ENCODE data around the gene ADPRHL1. TPM values are rescaled to one million over a fixed set of nuclear protein-coding genes. Genes with fewer than 3 reads are reported as not detected.
"Not testable (repeated sequence)": the region's sequence is repeated elsewhere in the genome, so short reads cannot be mapped to it uniquely, and the experiment has no call there.

The ADPRHL1 gene
- total RNA-seq, 2 experiments from 2014 or later: 0.10 to 0.57 TPM

GRCh38 chr13:113435907-113436306 is 17.4 kb downstream of the ADPRHL1 start:
- H3K27ac Mint-ChIP-seq; H3K27me3 Mint-ChIP-seq (ENCODE audit: low read depth); H3K4me3 Mint-ChIP-seq; H3K4me1 Mint-ChIP-seq (ENCODE audit: low read depth); DNase-seq; CTCF ChIA-PET; intact Hi-C loops (cut with micrococcal nuclease); H3K36me3 Mint-ChIP-seq (ENCODE audit: low read depth); H3K9me3 Mint-ChIP-seq: not testable (repeated sequence)

DNA sequence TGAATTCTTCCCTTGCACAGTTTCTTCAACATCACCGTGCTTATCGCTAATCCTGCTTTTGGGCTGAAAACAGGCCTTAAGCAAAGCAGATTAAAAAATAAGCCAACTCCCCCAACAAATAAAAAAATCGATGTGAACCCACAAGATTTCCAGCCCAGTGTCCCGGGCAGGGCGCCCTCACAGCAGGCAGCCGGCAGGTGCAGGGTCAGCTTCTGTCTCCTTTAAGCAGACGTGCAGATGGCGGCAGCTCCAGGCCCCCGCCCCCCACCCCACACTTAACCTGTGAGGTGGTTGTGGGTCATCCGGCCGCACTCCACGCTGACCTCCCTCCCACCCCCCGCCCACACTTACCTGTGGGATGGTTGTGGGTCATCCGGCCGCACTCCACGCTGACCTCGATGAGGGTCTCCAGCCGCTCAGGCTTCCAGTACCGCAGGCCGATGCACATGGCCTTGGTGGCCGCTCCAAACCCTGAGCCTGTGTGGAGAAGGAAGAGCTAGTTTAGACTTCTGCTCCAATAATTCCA is 19.8 kb downstream of the ADPRHL1 start:
- Mint-ChIP-seq H3K9me3 (no peaks in the 10 kb centered on the region), H3K36me3 (ENCODE audit: low read depth) (no peaks in the 10 kb centered on the region), H3K27me3 (ENCODE audit: low read depth) (no peaks in the 10 kb centered on the region), H3K4me1 (ENCODE audit: low read depth) (no peaks in the 10 kb centered on the region), H3K4me3 (no peak overlapping the region), H3K27ac (no peak overlapping the region)
- no peak for DNase-seq
- CTCF ChIA-PET: no interaction called here
- intact Hi-C loops (cut with micrococcal nuclease): no loop called here

- Mint-ChIP-seq H3K27ac (no peak overlapping the region), H3K27me3 (ENCODE audit: low read depth) (no peaks in the 10 kb centered on the region), H3K4me3 (no peak overlapping the region), H3K36me3 (ENCODE audit: low read depth) (no peaks in the 10 kb centered on the region), H3K9me3 (no peaks in the 10 kb centered on the region), H3K4me1 (ENCODE audit: low read depth) (no peaks in the 10 kb centered on the region)
- no peak for DNase-seq
- CTCF ChIA-PET: no interaction called here
- intact Hi-C loops (cut with micrococcal nuclease): no loop called here
Measured at GRCh38 chr13:113432506-113433270, 20.6 kb downstream of the ADPRHL1 start.

GRCh38 chr13:113431171-113431570 is 22.1 kb downstream of the ADPRHL1 start:
- Mint-ChIP-seq H3K27ac (no peak overlapping the region), H3K27me3 (ENCODE audit: low read depth) (no peaks in the 10 kb centered on the region), H3K9me3 (no peaks in the 10 kb centered on the region), H3K4me3 (no peak overlapping the region), H3K4me1 (ENCODE audit: low read depth) (no peaks in the 10 kb centered on the region), H3K36me3 (ENCODE audit: low read depth) (no peaks in the 10 kb centered on the region)
- intact Hi-C loops (cut with micrococcal nuclease): no loop called here
- DNase-seq: no peak
- CTCF ChIA-PET: no interaction called here

DNA sequence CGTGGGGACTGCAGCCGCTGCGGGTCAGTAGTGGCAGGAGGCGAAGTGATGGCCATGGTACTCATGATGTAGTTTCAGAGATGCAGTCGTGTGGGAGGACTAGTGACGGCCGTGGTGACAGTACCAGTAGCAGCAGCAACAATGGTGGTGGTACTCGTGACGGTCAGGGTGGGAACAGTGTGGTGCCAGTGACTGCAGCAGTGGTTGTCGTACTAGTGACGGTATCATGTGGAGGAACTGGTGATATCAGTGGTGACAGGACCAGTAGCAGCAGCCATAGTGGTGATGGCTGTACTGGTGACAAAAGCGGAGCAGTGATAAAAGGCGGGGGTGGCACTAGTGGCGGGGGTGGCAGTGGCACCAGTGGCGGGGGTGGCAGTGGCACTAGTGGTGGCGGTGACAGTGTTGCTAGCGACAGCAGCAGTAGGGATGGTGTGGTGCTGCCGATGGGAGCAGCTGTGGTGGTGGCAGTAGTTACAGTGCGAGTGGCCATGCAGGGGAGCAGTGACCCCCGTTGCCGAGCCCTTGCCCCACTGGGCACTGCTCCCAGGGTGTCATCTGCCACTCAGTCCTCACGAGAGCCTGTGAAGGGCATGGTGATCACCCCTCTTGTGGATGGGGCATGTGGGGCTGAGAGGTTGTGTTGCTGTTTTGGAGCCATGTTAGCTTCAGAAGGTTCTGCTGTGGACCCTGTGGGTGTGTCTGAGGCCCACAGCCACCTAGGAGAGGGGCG is 22.7 kb downstream of the ADPRHL1 start:
- no peak overlapping the region for H3K4me3 Mint-ChIP-seq
- H3K27ac Mint-ChIP-seq: no peak overlapping the region
- CTCF ChIA-PET: no interaction called here
- no peaks in the 10 kb centered on the region for H3K9me3 Mint-ChIP-seq
- H3K4me1 Mint-ChIP-seq (ENCODE audit: low read depth): no peaks in the 10 kb centered on the region
- no peak for DNase-seq
- intact Hi-C loops (cut with micrococcal nuclease): no loop called here
- H3K27me3 Mint-ChIP-seq (ENCODE audit: low read depth): no peaks in the 10 kb centered on the region
- H3K36me3 Mint-ChIP-seq (ENCODE audit: low read depth): no peaks in the 10 kb centered on the region

DNA sequence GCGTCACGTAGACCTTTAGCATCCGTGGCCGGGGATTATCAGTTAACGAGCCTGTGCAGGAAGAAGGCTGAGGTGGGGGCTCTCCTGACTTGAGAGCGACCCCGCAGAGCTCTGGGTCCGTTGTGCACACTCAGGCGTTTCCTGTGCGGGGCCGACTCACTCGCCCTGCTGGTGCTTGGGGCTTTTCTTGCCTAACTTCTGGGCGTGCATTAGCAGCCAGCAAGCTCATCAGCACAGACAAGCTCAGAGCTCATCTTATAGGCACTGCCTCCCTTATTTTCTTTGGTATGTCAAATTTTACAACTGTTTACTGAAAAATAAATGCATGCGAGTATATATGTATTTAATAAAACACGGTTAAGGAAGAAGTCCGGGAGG is 23.7 kb downstream of the ADPRHL1 start:
- Mint-ChIP-seq H3K4me1 (ENCODE audit: low read depth) (no peaks in the 10 kb centered on the region), H3K27ac (no peak overlapping the region), H3K4me3 (no peak overlapping the region), H3K36me3 (ENCODE audit: low read depth) (no peaks in the 10 kb centered on the region), H3K9me3 (no peaks in the 10 kb centered on the region), H3K27me3 (ENCODE audit: low read depth) (no peaks in the 10 kb centered on the region)
- no peak for DNase-seq
- CTCF ChIA-PET: no interaction called here
- intact Hi-C loops (cut with micrococcal nuclease): no loop called here

DNA sequence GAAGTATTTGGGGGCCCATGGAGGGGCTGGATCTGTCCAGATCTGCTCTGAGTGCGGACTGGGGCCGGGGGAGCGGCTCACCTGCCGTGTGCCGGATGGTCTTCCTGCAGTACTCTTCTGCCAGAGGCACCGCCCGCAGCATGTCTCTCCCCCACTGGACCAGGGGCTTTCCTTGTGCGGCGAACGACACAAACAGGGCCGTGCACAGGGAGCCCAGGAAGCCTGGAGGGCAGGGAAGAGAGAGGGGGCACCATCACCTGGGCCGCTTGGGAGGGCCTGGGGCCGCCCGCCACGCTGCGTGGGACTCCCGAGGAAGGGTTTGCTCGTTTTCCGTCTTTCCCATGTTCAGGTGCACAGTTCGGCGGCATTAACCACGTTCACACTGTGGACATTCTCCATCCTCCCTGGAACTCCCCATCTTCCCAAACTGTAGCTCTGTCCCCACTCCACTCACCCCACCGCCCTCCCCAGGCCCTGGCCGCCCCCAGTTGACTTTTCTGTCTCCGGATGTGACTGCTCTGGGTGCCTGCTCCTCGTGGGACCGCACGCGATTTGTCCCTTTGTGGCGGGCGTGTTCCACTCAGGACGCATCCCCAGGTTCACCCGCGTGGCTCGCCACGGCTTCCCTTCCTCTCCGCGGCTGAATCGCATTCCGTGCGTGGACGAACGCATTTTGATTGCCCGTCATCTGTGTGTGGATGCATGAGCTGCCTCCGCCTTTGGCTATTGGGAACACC is 24.2 kb downstream of the ADPRHL1 start:
- H3K9me3 Mint-ChIP-seq: no peaks in the 10 kb centered on the region
- no peak for DNase-seq
- H3K27ac Mint-ChIP-seq: no peak overlapping the region
- intact Hi-C loops (cut with micrococcal nuclease): no loop called here
- H3K27me3 Mint-ChIP-seq (ENCODE audit: low read depth): no peaks in the 10 kb centered on the region
- CTCF ChIA-PET: no interaction called here
- H3K4me3 Mint-ChIP-seq: no peak overlapping the region
- no peaks in the 10 kb centered on the region for H3K36me3 Mint-ChIP-seq (ENCODE audit: low read depth)
- no peaks in the 10 kb centered on the region for H3K4me1 Mint-ChIP-seq (ENCODE audit: low read depth)

GRCh38 chr13:113428469-113428865 is 24.8 kb downstream of the ADPRHL1 start:
- H3K4me3 Mint-ChIP-seq: no peak overlapping the region
- H3K36me3 Mint-ChIP-seq (ENCODE audit: low read depth): no peaks in the 10 kb centered on the region
- CTCF ChIA-PET: no interaction called here
- no peak for DNase-seq
- intact Hi-C loops (cut with micrococcal nuclease): no loop called here
- no peaks in the 10 kb centered on the region for H3K27me3 Mint-ChIP-seq (ENCODE audit: low read depth)
- H3K27ac Mint-ChIP-seq: no peak overlapping the region
- no peaks in the 10 kb centered on the region for H3K4me1 Mint-ChIP-seq (ENCODE audit: low read depth)
- H3K9me3 Mint-ChIP-seq: no peaks in the 10 kb centered on the region

DNA sequence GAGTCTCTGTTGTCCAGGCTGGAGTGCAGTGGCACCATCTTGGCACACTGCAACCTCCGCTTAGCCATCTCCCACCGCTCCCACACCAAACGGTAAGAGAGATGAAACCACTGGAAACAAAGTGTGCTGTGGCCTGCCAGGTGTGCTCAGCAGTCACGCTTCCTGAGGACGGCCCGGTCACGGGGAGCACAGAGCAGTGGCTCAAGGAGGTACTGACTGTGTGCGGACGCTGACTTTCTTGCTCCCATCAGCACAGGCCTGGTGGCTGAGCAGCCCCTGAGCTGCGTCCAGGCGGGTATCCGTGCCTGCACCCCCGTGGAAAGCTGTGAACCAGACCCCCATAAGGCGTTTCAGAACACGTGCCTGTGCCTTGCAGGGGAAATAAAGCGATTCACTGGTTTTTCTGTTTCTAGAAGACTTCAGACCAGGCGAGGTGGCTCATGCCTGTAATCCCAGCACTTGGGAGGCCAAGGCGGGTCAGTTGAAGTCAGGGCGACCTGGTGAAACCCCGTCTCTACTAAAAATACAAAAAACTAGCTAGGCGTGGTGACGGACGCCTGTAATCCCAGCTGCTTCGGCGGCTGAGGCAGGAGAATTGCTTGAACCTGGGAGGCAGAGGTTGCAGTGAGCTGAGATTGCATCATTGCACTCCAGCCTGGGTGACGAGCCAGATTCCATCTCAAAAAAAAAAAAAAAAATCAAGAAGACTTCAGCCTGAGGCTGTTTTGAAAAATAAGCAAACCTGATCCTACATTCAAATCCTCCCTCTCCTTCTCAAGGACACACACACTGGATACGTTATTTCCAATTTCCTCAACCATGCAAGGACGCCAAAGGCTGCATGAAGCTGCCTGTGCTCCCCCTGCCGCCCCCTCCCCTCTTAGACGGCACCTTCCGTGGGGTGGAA is 25.5 kb downstream of the ADPRHL1 start:
- no peaks in the 10 kb centered on the region for H3K27me3 Mint-ChIP-seq (ENCODE audit: low read depth)
- intact Hi-C loops (cut with micrococcal nuclease): no loop called here
- no peak for DNase-seq
- no peak overlapping the region for H3K27ac Mint-ChIP-seq
- H3K9me3 Mint-ChIP-seq: no peaks in the 10 kb centered on the region
- no peak overlapping the region for H3K4me3 Mint-ChIP-seq
- H3K36me3 Mint-ChIP-seq (ENCODE audit: low read depth): no peaks in the 10 kb centered on the region
- CTCF ChIA-PET: no interaction called here
- H3K4me1 Mint-ChIP-seq (ENCODE audit: low read depth): no peaks in the 10 kb centered on the region

DNA sequence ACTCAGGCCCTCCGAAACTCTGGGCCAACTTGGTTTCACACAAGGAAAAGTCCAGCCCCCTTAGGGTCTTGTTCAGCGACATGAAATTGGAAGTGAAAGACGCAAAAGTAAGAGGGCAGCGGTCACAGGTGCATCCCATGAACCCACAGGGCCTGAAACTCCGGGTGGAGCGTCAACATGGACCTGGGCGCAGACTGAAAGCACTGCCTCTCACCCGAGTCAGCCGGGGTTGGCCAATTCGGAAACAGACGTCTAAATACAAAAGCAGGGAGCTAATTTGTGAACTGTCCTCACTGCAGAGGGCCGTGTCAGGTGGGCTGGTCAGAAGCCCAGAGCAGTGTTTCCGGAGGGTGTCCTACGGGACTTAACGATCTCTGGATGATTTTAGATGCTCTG is 26.7 kb downstream of the ADPRHL1 start:
- intact Hi-C loops (cut with micrococcal nuclease): no loop called here
- CTCF ChIA-PET: no interaction called here
- DNase-seq: no peak
- Mint-ChIP-seq H3K4me1 (ENCODE audit: low read depth) (no peaks in the 10 kb centered on the region), H3K9me3 (no peaks in the 10 kb centered on the region), H3K27me3 (ENCODE audit: low read depth) (no peaks in the 10 kb centered on the region), H3K27ac (no peak overlapping the region), H3K36me3 (ENCODE audit: low read depth) (no peaks in the 10 kb centered on the region), H3K4me3 (no peak overlapping the region)

DNA sequence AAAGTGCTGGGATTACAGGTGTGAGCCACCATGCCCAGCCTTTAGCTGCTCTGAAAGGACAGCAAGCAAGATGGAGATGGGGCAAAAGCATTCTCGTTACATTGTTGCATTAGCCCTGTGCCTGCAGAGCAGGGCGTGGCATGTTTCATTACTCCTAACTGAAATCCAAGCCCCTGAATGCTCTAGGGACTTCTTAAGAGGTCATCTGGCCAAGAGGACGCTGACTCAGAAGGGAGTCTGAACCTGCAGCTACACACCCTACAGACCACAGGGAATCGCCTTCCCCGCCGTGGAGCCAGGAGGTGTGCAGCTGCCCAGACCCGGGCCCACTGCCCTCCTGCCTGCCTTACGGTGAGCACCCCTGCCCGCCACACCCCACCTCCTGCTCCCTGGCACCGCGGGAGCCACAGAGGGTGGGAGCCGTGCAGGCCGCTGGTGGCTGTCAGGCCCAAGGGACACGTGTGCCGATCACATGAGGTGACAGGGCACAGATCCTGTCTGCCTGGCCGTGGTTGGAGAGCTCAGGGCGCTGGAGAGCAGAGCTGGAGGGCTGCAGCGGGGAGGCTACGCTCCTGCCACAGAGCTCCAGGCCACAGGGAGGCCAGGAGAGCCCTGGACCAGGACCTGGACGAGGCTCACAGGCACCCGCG is 27.2 kb downstream of the ADPRHL1 start:
- CTCF ChIA-PET: no interaction called here
- Mint-ChIP-seq H3K9me3 (no peaks in the 10 kb centered on the region), H3K4me1 (ENCODE audit: low read depth) (no peaks in the 10 kb centered on the region), H3K36me3 (ENCODE audit: low read depth) (no peaks in the 10 kb centered on the region), H3K27ac (no peak overlapping the region), H3K27me3 (ENCODE audit: low read depth) (no peaks in the 10 kb centered on the region), H3K4me3 (no peak overlapping the region)
- intact Hi-C loops (cut with micrococcal nuclease): no loop called here
- no peak for DNase-seq
